ENCODE results near the gene PIGT.

- TF ChIP-seq CTCF (IDR thresholded peaks at IDR 0.05; ENCODE audit: borderline replicate concordance, extremely low read depth, low read length, poor library complexity, severe bottlenecking): no peak
- no peak for TF ChIP-seq EZH2 (IDR thresholded peaks at IDR 0.05; ENCODE audit: borderline replicate concordance, low read depth, low read length, severe bottlenecking)
Measured at GRCh38 chr20:45387274-45387673, 28.7 kb upstream of the PIGT start.

All from DND-41 (cell line).